EH (cell line): ENCODE data around the gene TREM1.
"Not testable (repeated sequence)": the region's sequence is repeated elsewhere in the genome, so short reads cannot be mapped to it uniquely, and the experiment has no call there.

Experiments
- DNase-seq: peaks from one replicate; pipeline ENCODE4 v3.0.0-alpha.2; 2015; ENCODE audit warnings: low read depth

The TREM1 gene

DNA sequence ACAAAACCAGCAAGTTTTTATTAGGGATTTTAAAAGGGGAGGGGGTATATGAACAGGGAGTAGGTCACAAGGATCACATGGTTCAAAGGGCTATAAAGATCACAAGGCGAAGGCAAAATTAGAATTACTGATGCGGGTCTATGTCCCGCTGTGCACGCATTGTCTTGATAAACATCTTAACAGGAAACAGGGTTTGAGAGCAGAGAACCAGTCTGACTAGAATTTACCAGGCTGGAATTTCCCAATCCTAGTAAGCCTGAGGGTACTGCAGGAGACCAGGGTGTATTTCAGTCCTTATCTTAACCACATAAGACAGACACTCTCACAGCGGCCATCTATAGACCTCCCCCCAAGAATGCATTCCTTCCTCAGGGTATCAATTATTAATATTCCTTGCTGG lies 10.8 kb upstream of the TREM1 start:
- not testable (repeated sequence) for DNase-seq

DNA sequence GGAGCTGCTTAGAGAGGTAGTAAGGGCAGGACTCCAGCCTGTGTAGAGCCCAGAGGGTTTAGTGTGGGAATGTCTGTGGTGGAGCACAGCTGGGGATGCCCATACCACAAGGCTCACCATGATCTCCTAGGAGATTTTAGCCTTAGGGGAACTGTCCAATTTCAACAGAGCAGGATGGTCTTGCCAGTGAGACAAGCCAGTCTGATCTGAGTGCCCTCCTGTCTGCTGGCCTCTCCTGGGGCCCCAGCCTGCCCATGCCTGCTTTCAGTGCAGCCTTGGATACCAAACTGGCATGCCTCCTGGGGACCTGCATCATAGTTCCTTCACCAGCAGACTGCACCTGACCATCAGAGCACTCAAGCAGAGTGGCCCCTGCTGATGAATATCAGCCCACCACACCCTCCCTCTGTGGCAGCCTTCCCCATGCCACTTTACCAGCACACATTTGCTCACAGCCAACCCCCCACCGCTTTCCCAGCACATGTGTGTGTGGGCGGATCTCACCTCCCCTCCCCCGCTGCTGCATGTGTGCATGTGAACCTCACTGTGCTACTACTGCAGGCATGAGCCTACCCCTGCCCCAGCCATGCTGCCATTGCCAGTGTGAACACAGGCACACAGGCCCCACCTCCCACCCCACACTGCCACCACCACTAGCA lies 7.9 kb upstream of the TREM1 start:
- DNase-seq = no peak

GRCh38 chr6:41291717-41292116 lies 5.2 kb upstream of the TREM1 start:
- no peak for DNase-seq

GRCh38 chr6:41289815-41290214 lies 3.3 kb upstream of the TREM1 start:
- no peak for DNase-seq

GRCh38 chr6:41288754-41289129 lies 2.3 kb upstream of the TREM1 start:
- DNase-seq = no peak

GRCh38 chr6:41288030-41288753 lies 1.7 kb upstream of the TREM1 start:
- peak; percentile 9 for DNase-seq

DNA sequence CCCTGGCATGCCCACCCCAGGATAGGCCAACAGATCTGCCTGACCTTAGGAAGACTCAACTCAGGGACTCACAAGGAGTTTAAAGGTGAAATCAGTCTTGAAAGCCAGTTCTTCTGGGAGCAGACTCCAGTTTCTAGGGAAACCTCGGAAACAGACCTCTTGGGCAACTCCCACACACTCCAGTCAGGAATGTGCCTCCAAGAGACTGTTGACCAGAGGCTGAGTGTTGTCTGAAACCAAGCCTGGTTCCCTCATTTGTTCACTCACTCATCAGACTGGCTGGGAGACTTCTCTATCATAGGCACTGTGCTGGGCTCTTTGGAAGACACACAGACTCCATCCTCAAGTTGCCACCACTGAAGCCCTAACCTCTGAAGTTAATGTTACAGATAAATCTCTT lies 1.8 kb downstream of the TREM1 start:
- DNase-seq = peak; percentile 21

DNA sequence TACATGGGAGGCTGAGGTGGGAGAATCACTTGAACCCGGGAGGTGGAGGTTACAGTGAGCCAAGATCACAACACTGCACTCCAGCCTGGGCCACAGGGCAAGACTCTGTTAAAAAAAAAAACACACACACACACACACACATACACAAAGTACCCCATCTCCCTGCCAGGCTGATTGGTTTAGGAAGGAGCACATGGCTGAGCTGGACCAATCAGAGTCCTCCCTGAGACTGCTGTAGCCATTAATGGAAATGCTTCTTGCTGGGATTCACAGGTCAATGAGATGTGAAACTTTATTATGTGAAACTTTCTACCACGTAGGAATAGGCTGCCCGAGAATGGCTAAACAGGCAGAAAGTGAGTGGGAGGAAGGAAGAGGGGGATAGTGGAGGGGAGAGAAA lies 2.9 kb downstream of the TREM1 start:
- DNase-seq = no peak

GRCh38 chr6:41280381-41281057 lies 6.0 kb downstream of the TREM1 start:
- no peak for DNase-seq

GRCh38 chr6:41278699-41279405 lies 7.6 kb downstream of the TREM1 start:
- DNase-seq = peak; percentile 47

- DNase-seq = no peak
Observed at GRCh38 chr6:41277605-41278004, 8.9 kb downstream of the TREM1 start.

DNA sequence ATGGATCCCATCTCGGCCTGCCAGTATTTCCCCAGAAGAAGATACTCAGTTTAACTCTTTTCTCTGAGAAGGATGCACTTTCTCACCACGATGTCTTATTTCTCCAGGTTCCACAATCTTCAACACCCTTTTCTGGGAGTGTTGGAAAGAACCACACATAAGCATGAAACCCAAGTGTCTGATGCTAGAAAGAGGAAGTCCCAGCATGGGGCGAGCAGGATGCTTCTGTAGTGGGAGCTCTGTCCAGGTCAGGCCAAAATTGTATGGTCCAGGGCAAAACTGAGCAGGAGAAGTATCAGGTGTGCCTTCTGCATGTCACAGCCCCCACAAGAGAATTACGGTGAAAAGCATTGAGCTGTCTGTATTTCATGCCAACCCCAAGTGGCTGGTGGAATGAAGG lies 11.0 kb downstream of the TREM1 start:
- no peak for DNase-seq

GRCh38 chr6:41274256-41274655 lies 12.2 kb downstream of the TREM1 start:
- DNase-seq = no peak

GRCh38 chr6:41273714-41274113 lies 12.8 kb downstream of the TREM1 start:
- DNase-seq = no peak

DNA sequence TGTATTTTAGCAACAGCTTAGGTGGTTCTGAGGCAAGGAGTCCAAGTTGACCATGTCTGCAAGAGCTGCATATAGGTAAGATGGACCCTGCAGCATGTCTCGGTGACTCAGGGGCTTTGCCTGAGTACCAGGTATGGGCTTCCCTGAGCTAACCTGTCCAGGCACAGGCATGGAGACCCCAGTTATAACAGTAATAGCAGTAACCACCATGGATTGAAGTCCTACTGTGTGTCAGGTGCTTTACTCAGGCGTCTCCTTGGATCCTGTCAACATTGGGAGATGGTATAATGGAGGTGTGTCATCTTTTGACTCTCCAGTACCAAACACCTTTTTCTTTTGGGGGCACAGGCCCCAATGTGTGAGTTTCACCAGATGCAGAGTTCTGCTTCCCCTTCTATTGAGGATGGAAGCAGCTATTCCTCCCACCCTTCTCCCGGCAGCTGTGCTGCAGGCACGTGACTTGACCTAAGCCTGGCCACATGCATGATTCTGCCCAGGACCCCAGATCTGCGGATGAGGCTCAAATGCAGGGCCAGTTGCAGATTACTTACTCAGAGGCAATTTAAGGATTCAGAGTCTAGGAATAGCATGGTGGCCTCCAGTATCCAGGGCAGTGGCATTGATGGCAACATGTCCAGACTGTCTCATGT lies 13.8 kb downstream of the TREM1 start:
- DNase-seq = no peak

DNA sequence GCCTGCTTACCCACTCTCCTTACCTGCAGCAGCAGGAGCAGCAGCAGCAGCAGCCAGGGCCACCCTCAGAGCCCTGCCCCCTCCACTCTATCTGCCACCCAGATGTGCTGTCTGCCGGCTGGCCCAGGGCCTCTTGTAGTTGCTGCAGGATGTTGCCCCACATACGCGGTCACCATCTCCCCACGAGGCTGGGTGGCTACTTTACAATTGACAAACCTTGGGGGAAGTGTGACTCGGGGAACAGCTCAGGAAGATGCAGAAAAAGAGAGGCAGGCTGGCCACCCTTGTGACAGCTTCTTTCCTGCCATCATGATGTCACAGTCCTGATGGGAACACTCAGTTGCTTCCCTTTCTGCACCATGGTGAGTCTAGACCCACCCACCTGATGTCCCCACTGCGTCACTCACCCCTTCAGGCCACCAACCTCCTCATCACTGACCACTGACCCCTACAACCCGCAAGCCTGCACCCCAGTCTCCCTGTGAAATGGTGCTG lies 14.5 kb downstream of the TREM1 start:
- no peak for DNase-seq

DNA sequence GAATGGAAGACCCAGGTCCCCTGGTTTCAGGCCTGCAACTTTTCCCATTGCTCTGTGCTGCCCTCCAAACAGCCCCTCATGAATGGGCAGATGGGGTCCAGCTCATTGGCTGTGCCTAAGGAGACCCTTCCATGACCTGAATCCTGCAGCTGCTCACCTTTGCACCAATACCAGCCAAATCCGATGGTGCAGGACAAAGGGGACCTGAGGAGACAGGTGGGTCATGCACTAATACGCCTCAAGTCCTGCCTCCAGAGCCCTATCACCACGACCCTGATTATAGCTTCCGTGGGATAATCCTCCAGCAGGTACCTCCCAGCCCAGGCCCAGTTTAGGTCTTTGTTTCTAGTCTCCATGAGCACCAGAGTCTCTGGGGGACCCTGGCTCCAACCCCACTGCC lies 16.8 kb downstream of the TREM1 start:
- DNase-seq = no peak

GRCh38 chr6:41269166-41269565 lies 17.3 kb downstream of the TREM1 start:
- DNase-seq = no peak

- no peak for DNase-seq
Observed at GRCh38 chr6:41268478-41268877, 18.0 kb downstream of the TREM1 start.

GRCh38 chr6:41266541-41266940 lies 19.9 kb downstream of the TREM1 start:
- no peak for DNase-seq

GRCh38 chr6:41263267-41263666 lies 23.2 kb downstream of the TREM1 start:
- DNase-seq = no peak

- DNase-seq = no peak
Observed at GRCh38 chr6:41262401-41262800, 24.1 kb downstream of the TREM1 start.
